Panc1 (cell line): ENCODE results near the gene VAT1. TPM values are rescaled to one million over a fixed set of nuclear protein-coding genes. Genes with fewer than 3 reads are reported as not detected.

Experiments
- ATAC-seq: fragments of 200-7000 bp; cut with Tn5 transposase; 2 replicates; pipeline ENCODE4 v1.9.1; 2020; ENCODE audit warnings: mild to moderate bottlenecking, moderate library complexity
- BruUV-seq: library from RNA; stranded (reverse); fragments of 400-500 nt; replicated peaks from 2 replicates; lab custom pipeline; 2021; lab: Mats Ljungman, UMichigan
- CTCF ChIA-PET: fragments of 300-600 bp; sonication (Branson Sonifier 250); formaldehyde crosslinking; loops from one replicate; lab custom pipeline; 2022; ENCODE audit warnings: antibody characterized with exemption; lab: Charles Lee
- POLR2A ChIA-PET: fragments of 300-600 bp; sonication (Branson Sonifier 250); formaldehyde crosslinking; loops from one replicate; lab custom pipeline; 2022; ENCODE audit warnings: antibody characterized with exemption; lab: Charles Lee
- DNase-seq: peaks from one replicate; pipeline ENCODE4 v3.0.0-alpha.2; 2010; ENCODE audit warnings: low read depth, low spot score
- H3K27ac ChIP-seq: 2 replicates; pipeline ENCODE4 v1.5.1; 2011; ENCODE audit warnings: mild to moderate bottlenecking, low read length, inconsistent platforms
- H3K27me3 ChIP-seq: fragments of 200-500 bp; sonication (Bioruptor generic); 2 replicates; pipeline ENCODE4 v1.6.0; 2014; ENCODE audit warnings: low read length, inconsistent platforms; ENCODE audit not compliant: control insufficient read depth, insufficient read depth
- H3K36me3 ChIP-seq: fragments of 200-500 bp; sonication (Bioruptor generic); 2 replicates; pipeline ENCODE4 v1.5.1; 2014; ENCODE audit warnings: inconsistent platforms, mild to moderate bottlenecking, low read length, moderate library complexity; ENCODE audit not compliant: control insufficient read depth, insufficient read depth
- H3K4me1 ChIP-seq: 2 replicates; pipeline ENCODE4 v1.5.1; 2011; ENCODE audit warnings: inconsistent platforms, mild to moderate bottlenecking, low read length, moderate library complexity; ENCODE audit not compliant: control insufficient read depth, insufficient read depth
- H3K4me3 ChIP-seq, 2 experiments: 2 replicates each; pipeline ENCODE4 v1.5.1; 2011 to 2012; ENCODE audit warnings: low read depth in 2 of 2, low read length in 2 of 2, mild to moderate bottlenecking in 2 of 2, inconsistent platforms in 1 of 2, moderate library complexity in 1 of 2
- H3K9me3 ChIP-seq: fragments of 200-500 bp; sonication (Bioruptor generic); 2 replicates; pipeline ENCODE4 v1.5.1; 2014; ENCODE audit warnings: low read depth, mild to moderate bottlenecking, inconsistent platforms, low read length, moderate library complexity; ENCODE audit not compliant: control insufficient read depth, insufficient read depth
- POLR2AphosphoS5 ChIP-seq: IDR thresholded peaks from 2 replicates; pipeline ENCODE4 v1.6.1; 2012; ENCODE audit warnings: mild to moderate bottlenecking, low read depth, low read length, moderate library complexity
- SIN3A ChIP-seq: IDR thresholded peaks from 2 replicates; pipeline ENCODE4 v1.6.1; 2012; ENCODE audit warnings: low read depth, mild to moderate bottlenecking, low read length, moderate library complexity, borderline replicate concordance; ENCODE audit not compliant: insufficient read depth
- TCF7L2 ChIP-seq: IDR thresholded peaks from 2 replicates; pipeline ENCODE4 v1.6.1; 2011; ENCODE audit warnings: mild to moderate bottlenecking, low read depth, low read length, inconsistent platforms
- in situ Hi-C: cut with HindIII; loops from 2 replicates; pipeline ENCODE4 v1.10.0; 2016; ENCODE audit warnings: low sequenced_read_pairs, low pct_unique_long_range_greater_than_20kb
- intact Hi-C: fragments of 100-400 bp; cut with micrococcal nuclease; formaldehyde crosslinking; loops from one replicate; pipeline ENCODE4 v1.10.0; 2022; ENCODE audit not compliant: unreplicated experiment
- total RNA-seq: library from RNA; stranded (reverse); gene quantifications from one replicate; pipeline ENCODE4 v1.2.1, GENCODE V29; 2021; ENCODE audit not compliant: unreplicated experiment
- TF ChIP-seq, protein P1 (sequence below), 2 experiments: IDR thresholded peaks; 2 replicates each; pipeline ENCODE4 v1.6.1; 2011 to 2012; ENCODE audit warnings: low read depth in 2 of 2, control low read depth in 1 of 2, low read length in 1 of 2, mild to moderate bottlenecking in 1 of 2, moderate library complexity in 1 of 2; ENCODE audit not compliant: insufficient read depth in 1 of 2
- TF ChIP-seq, protein P2 (sequence below): fragments of 450-650 bp; IDR thresholded peaks from 2 replicates; pipeline ENCODE4 v1.5.1; 2017; ENCODE audit warnings: mild to moderate bottlenecking

VAT1 gene
- total RNA-seq, 1 experiment from 2014 or later, result 169 TPM

DNA sequence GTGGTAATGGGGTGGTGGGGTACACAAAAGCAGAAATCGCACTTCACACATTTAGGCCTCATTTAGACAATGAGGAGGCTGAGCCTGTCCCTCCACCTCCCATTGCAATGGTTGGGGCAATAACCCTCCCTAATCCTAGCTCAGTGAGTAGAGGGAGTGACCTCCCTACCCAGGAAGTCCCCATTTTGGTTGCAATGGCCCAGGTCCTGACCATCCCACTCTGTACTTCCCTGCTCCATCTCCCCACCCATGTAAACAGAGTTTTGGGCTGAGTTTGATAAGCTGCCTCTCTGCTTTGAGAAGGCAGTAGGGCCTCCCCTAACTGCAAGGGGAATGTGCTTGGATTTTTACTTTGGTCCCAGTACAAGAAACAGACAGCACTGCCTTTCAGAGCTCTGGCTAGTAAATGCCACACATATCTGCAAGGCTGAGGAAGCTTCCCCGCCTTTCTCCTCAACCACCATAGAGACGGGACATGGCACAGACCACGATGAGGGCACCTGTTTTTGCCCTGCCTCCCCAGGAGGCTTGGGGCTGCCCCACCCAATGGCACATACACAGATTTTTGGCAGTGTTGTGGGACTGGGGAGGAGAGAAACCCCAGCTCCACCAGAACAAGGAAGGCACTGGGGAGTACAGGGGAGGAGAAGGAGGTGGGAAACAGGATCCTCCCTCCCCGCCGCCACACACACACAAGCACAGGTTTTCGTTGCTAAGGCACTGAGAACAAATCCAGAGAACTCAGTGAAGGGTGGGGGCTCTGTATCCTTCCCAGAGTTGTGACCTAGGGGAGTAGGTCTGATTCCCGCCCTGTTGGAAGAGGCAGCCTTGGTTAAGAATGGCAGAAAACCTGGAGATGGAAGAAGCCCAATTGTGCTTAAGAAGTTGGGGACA, 7.3 kb downstream of the VAT1 start:
- H3K36me3 ChIP-seq, result no peaks in the 10 kb centered on the region
- ATAC-seq, result no peak; the same call in 1 of the 2 replicates
- peaks cover 17% of the 10 kb centered on the region for H3K4me1 ChIP-seq
- ChIA-PET POLR2A (no interaction called here), CTCF (no interaction called here)
- intact Hi-C loops, result no loop called here
- DNase-seq, result no peak
- in situ Hi-C loops, result no loop called here
- TSS peak; percentile 80 for BruUV-seq
- no peak overlapping the region for H3K4me3 ChIP-seq
- H3K27ac ChIP-seq, result no peak overlapping the region
- TF ChIP-seq, protein P1, sequence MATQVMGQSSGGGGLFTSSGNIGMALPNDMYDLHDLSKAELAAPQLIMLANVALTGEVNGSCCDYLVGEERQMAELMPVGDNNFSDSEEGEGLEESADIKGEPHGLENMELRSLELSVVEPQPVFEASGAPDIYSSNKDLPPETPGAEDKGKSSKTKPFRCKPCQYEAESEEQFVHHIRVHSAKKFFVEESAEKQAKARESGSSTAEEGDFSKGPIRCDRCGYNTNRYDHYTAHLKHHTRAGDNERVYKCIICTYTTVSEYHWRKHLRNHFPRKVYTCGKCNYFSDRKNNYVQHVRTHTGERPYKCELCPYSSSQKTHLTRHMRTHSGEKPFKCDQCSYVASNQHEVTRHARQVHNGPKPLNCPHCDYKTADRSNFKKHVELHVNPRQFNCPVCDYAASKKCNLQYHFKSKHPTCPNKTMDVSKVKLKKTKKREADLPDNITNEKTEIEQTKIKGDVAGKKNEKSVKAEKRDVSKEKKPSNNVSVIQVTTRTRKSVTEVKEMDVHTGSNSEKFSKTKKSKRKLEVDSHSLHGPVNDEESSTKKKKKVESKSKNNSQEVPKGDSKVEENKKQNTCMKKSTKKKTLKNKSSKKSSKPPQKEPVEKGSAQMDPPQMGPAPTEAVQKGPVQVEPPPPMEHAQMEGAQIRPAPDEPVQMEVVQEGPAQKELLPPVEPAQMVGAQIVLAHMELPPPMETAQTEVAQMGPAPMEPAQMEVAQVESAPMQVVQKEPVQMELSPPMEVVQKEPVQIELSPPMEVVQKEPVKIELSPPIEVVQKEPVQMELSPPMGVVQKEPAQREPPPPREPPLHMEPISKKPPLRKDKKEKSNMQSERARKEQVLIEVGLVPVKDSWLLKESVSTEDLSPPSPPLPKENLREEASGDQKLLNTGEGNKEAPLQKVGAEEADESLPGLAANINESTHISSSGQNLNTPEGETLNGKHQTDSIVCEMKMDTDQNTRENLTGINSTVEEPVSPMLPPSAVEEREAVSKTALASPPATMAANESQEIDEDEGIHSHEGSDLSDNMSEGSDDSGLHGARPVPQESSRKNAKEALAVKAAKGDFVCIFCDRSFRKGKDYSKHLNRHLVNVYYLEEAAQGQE (IDR thresholded peaks at IDR 0.05; ENCODE audit: insufficient read depth in 1 of 2, low read depth in 2 of 2, low read length in 1 of 2), result no peak
- TF ChIP-seq SIN3A (no peak), POLR2AphosphoS5 (0 out of 2 replicates have a peak, but pooled peaks have one; percentile 22), TCF7L2 (no peak)
- TF ChIP-seq, protein P2, sequence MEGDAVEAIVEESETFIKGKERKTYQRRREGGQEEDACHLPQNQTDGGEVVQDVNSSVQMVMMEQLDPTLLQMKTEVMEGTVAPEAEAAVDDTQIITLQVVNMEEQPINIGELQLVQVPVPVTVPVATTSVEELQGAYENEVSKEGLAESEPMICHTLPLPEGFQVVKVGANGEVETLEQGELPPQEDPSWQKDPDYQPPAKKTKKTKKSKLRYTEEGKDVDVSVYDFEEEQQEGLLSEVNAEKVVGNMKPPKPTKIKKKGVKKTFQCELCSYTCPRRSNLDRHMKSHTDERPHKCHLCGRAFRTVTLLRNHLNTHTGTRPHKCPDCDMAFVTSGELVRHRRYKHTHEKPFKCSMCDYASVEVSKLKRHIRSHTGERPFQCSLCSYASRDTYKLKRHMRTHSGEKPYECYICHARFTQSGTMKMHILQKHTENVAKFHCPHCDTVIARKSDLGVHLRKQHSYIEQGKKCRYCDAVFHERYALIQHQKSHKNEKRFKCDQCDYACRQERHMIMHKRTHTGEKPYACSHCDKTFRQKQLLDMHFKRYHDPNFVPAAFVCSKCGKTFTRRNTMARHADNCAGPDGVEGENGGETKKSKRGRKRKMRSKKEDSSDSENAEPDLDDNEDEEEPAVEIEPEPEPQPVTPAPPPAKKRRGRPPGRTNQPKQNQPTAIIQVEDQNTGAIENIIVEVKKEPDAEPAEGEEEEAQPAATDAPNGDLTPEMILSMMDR, result no peak
- no peaks in the 10 kb centered on the region for H3K27me3 ChIP-seq
- no peaks in the 10 kb centered on the region for H3K9me3 ChIP-seq

DNA sequence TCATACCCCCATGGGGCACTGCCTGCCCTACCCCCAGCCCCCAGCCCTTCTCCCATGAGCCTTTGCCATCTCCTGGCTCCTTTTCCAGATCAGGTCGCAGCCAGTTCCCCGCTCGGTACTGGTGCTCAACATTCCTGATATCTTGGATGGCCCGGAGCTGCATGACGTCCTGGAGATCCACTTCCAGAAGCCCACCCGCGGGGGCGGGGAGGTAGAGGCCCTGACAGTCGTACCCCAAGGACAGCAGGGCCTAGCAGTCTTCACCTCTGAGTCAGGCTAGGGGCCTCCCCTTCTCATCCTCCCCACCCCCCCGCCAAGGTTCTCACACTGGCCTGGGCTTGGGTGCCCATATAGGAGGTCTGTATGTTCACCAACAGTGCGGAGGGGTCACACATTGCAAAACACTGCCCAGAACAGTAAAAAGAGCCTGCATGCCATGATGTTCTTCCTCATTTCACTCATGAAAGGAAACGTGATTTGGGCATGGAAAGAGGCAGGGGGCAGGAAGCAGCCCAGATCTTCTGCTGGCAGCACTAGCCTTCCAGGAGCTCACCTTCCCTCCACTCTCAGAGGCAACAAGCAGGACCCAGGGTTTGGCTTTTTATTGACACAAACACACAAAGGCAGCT, 8.1 kb downstream of the VAT1 start:
- in situ Hi-C loops, result no loop called here

More for the DNA sequence above, 8.1 kb downstream of the VAT1 start:
- DNase-seq (no peak), ATAC-seq (no peak)
- Histone ChIP-seq H3K36me3 (no peaks in the 10 kb centered on the region), H3K4me1 (peaks cover 10% of the 10 kb centered on the region), H3K9me3 (no peaks in the 10 kb centered on the region), H3K27ac (no peak overlapping the region), H3K4me3 (no peak overlapping the region), H3K27me3 (no peaks in the 10 kb centered on the region)
- no peak for TF ChIP-seq SIN3A
- TF ChIP-seq TCF7L2, result no peak
- TF ChIP-seq POLR2AphosphoS5, result no peak
- TF ChIP-seq, protein P1 (IDR thresholded peaks at IDR 0.05; ENCODE audit: insufficient read depth in 1 of 2, low read depth in 2 of 2, low read length in 1 of 2), result no peak
- TF ChIP-seq, protein P2, result no peak
- ChIA-PET CTCF (no interaction called here), POLR2A (no interaction called here)
- intact Hi-C loops, result no loop called here
- no TSS peak for BruUV-seq
